Endothelial cell of umbilical vein (primary cell): ENCODE measurements around the gene FOXP1. TPM values are rescaled to one million over a fixed set of nuclear protein-coding genes. Genes with fewer than 3 reads are reported as not detected.

ENCODE experiments used
- BruUV-seq: library from RNA; stranded (reverse); fragments of 400-500 nt; replicated peaks from 2 replicates; lab custom pipeline; 2021; lab: Mats Ljungman, UMichigan
- CTCF ChIA-PET: fragments of 300-600, 350-600 bp; sonication (Branson Sonifier 250); formaldehyde crosslinking; loops from one replicate; lab custom pipeline; 2021; ENCODE audit warnings: antibody characterized with exemption, inconsistent platforms; lab: Charles Lee
- POLR2A ChIA-PET: fragments of 300-600, 350-600 bp; sonication (Branson Sonifier 250); formaldehyde crosslinking; loops from one replicate; lab custom pipeline; 2021; ENCODE audit warnings: antibody characterized with exemption, inconsistent platforms; lab: Charles Lee
- DNase-seq: peaks from one replicate; pipeline ENCODE4 v3.0.0-alpha.2; 2011; ENCODE audit warnings: low read depth, low spot score
- FAIRE-seq: peaks from 2 replicates; lab custom pipeline; 2011; peaks lifted over from hg19 to GRCh38; lab: Jason Lieb, UNC
- H2AFZ ChIP-seq: 2 replicates; pipeline ENCODE4 v1.6.0; 2012; ENCODE audit warnings: low read depth, low read length, control low read depth, inconsistent platforms
- H3K27ac ChIP-seq: 2 replicates; pipeline ENCODE4 v1.5.1; 2011; ENCODE audit warnings: low read depth, mild to moderate bottlenecking, control low read depth, low read length, moderate library complexity; ENCODE audit not compliant: insufficient read depth
- H3K27me3 ChIP-seq, 2 experiments: 2 replicates each; pipeline versions ENCODE4 v1.6.0 to v1.6.1; 2011; ENCODE audit warnings: low read length in 2 of 2, mixed read lengths in 1 of 2; ENCODE audit not compliant: control insufficient read depth in 2 of 2, insufficient read depth in 2 of 2
- H3K36me3 ChIP-seq, 2 experiments: 2 replicates in 1 of 2; 3 replicates in 1 of 2; pipeline ENCODE4 v1.5.1; 2011; ENCODE audit warnings: low read length in 2 of 2, mild to moderate bottlenecking in 1 of 2, moderate library complexity in 1 of 2; ENCODE audit not compliant: control insufficient read depth in 2 of 2, insufficient read depth in 2 of 2; ENCODE audit errors: extremely low read depth in 1 of 2
- H3K4me1 ChIP-seq: 3 replicates; pipeline ENCODE4 v1.5.1; 2011; ENCODE audit warnings: mild to moderate bottlenecking, low read length; ENCODE audit not compliant: control insufficient read depth, insufficient read depth; ENCODE audit errors: extremely low read depth
- H3K4me2 ChIP-seq: 2 replicates; pipeline ENCODE4 v1.6.1; 2011; ENCODE audit warnings: low read length, control low read depth, mixed read lengths; ENCODE audit not compliant: insufficient read depth
- H3K4me3 ChIP-seq, 3 experiments: fragments of 200-600 bp in 1 of 3; sonication (generic), shearing (Covaris generic) in 1 of 3; replicated peaks in 1 of 3; 2 replicates each; pipeline ENCODE4 v1.5.1; 2011 to 2016; ENCODE audit warnings: control low read depth in 3 of 3, low read length in 3 of 3, mild to moderate bottlenecking in 2 of 3, inconsistent platforms in 1 of 3, low read depth in 1 of 3, moderate library complexity in 1 of 3; ENCODE audit not compliant: insufficient read depth in 1 of 3
- H3K79me2 ChIP-seq: 2 replicates; pipeline ENCODE4 v1.6.0; 2012; ENCODE audit warnings: low read length, inconsistent platforms; ENCODE audit not compliant: control insufficient read depth, insufficient read depth
- H3K9ac ChIP-seq: replicated peaks from 2 replicates; pipeline ENCODE3; 2011; ENCODE audit warnings: low read length, control low read depth; ENCODE audit not compliant: insufficient read depth; ENCODE audit errors: extremely low read depth
- H3K9me1 ChIP-seq: replicated peaks from 3 replicates; pipeline ENCODE4 v1.6.0; 2011; ENCODE audit warnings: mild to moderate bottlenecking, low read length; ENCODE audit not compliant: control insufficient read depth, insufficient read depth; ENCODE audit errors: extremely low read depth
- H3K9me3 ChIP-seq: replicated peaks from 2 replicates; pipeline ENCODE4 v1.5.1; 2012; ENCODE audit warnings: low read length, inconsistent platforms; ENCODE audit not compliant: control insufficient read depth, insufficient read depth
- H4K20me1 ChIP-seq: replicated peaks from 2 replicates; pipeline ENCODE3; 2011; ENCODE audit warnings: mild to moderate bottlenecking, low read length; ENCODE audit not compliant: control insufficient read depth, insufficient read depth; ENCODE audit errors: extremely low read depth
- CTCF ChIP-seq, 2 donors: IDR thresholded peaks; 1 replicate in 1 of 2; 2 replicates in 1 of 2; pipeline ENCODE4 v1.5.1; 2011; ENCODE audit warnings: low read length in 2 of 2, mild to moderate bottlenecking in 2 of 2, moderate library complexity in 2 of 2, control low read depth in 1 of 2, inconsistent platforms in 1 of 2, low read depth in 1 of 2; ENCODE audit not compliant: insufficient read depth in 1 of 2; ENCODE audit errors: extremely low read depth in 1 of 2
- FOS ChIP-seq: IDR thresholded peaks from 2 replicates; pipeline ENCODE4 v1.6.1; 2011; ENCODE audit warnings: mild to moderate bottlenecking, low read length, moderate library complexity, borderline replicate concordance; ENCODE audit not compliant: insufficient read depth
- JUN ChIP-seq: IDR thresholded peaks from 2 replicates; pipeline ENCODE4 v1.6.1; 2011; ENCODE audit warnings: borderline replicate concordance, low read depth; ENCODE audit not compliant: insufficient read length, insufficient read depth
- MAX ChIP-seq: IDR thresholded peaks from 2 replicates; pipeline ENCODE4 v1.6.1; 2011; ENCODE audit not compliant: insufficient read depth, insufficient read length
- POLR2A ChIP-seq: IDR thresholded peaks from 2 replicates; pipeline ENCODE4 v1.6.1; 2012; ENCODE audit warnings: low read depth, mild to moderate bottlenecking, control low read depth, low read length
- POLR2AphosphoS5 ChIP-seq: IDR thresholded peaks from 2 replicates; pipeline ENCODE4 v1.6.1; 2012; ENCODE audit warnings: low read depth, mild to moderate bottlenecking, control low read depth, low read length, moderate library complexity; ENCODE audit not compliant: insufficient read depth
- dilution Hi-C: fragments of 300-500 bp; cut with MboI; formaldehyde crosslinking; loops from one replicate; pipeline ENCODE4 v1.15.0; 2019; ENCODE audit warnings: low sequenced_read_pairs; ENCODE audit not compliant: extremely low pct_ligation_motif_present
- intact Hi-C: fragments of 100-400 bp; cut with micrococcal nuclease; formaldehyde crosslinking; loops from one replicate; pipeline ENCODE4 v1.10.0; 2022
- polyA plus RNA-seq, 4 experiments: library from polyadenylated mRNA; depleted of rRNA in 3 of 4; stranded (reverse) in 3 of 4; unstranded in 1 of 4; fragments of >200 nt; gene quantifications; 2 replicates each; pipeline versions ENCODE4 v1.2.1 to v1.2.3, GENCODE V29; 2011 to 2012; ENCODE audit warnings: missing spikeins in 1 of 4
- total RNA-seq: library from RNA; stranded (reverse); gene quantifications from 2 replicates; pipeline ENCODE4 v1.2.3, GENCODE V29; 2021

The FOXP1 gene
- total and polyA plus RNA-seq, 2 donors (not counting 3 experiments of a cell fraction or from before 2014, with no cell fraction given) = 41.0 to 107 TPM

GRCh38 chr3:71536376-71536965 is 47.1 kb downstream of the FOXP1 start:
- no peak overlapping the region for H3K9ac ChIP-seq
- no peaks in the 10 kb centered on the region for H3K9me1 ChIP-seq
- no peaks in the 10 kb centered on the region for H3K36me3 ChIP-seq
- FAIRE-seq = no peak
- peak overlapping the region; percentile 60 for H3K27ac ChIP-seq
- TF ChIP-seq POLR2AphosphoS5 (no peak), JUN (peak; percentile 16), FOS (peak; percentile 73)
- intact Hi-C loops (loop anchor here (5.0 kb wide), 2 partner anchors 434 to 474 kb away; no protein-coding TSS in a partner anchor), dilution Hi-C loops (no loop called here)
- H3K4me2 ChIP-seq = peak overlapping the region; percentile 33
- ChIA-PET CTCF (interaction anchor here (0.6 to 1.6 kb wide), 13 partner anchors 8 to 145 kb away, joined by 3 to 5 read pairs (median 4); partner anchors contain the start of gene FOXP1), POLR2A (interaction anchor here (0.7 kb wide), 1 partner anchor 108 kb away, joined by 4 read pairs; no protein-coding TSS in a partner anchor)
- H3K9me3 ChIP-seq = no peaks in the 10 kb centered on the region
- H3K27me3 ChIP-seq = no peaks in the 10 kb centered on the region
- H4K20me1 ChIP-seq = no peaks in the 10 kb centered on the region
- peaks cover 50% of the 10 kb centered on the region for H3K4me1 ChIP-seq
- no peak overlapping the region for H3K4me3 ChIP-seq
- no peak overlapping the region for H2AFZ ChIP-seq
- peak; percentile 14 for DNase-seq
- BruUV-seq = no TSS peak
- H3K79me2 ChIP-seq = no peaks in the 10 kb centered on the region

- Histone ChIP-seq H3K4me2 (peak overlapping the region; percentile 70), H3K27ac (peak overlapping the region; percentile 60), H3K27me3 (no peaks in the 10 kb centered on the region), H2AFZ (no peak overlapping the region), H3K79me2 (no peaks in the 10 kb centered on the region), H3K4me3 (no peak overlapping the region), H3K4me1 (peaks cover 42% of the 10 kb centered on the region), H4K20me1 (no peaks in the 10 kb centered on the region), H3K9me1 (no peaks in the 10 kb centered on the region), H3K9me3 (no peaks in the 10 kb centered on the region), H3K36me3 (no peaks in the 10 kb centered on the region), H3K9ac (no peak overlapping the region)
- no TSS peak for BruUV-seq
- FAIRE-seq (no peak), DNase-seq (no peak)
- TF ChIP-seq POLR2A = no peak
- no peak for TF ChIP-seq POLR2AphosphoS5
- no peak for TF ChIP-seq CTCF (IDR thresholded peaks at IDR 0.05; ENCODE audit: extremely low read depth in 1 of 2, insufficient read depth in 1 of 2, low read depth in 1 of 2, low read length in 2 of 2)
- no peak for TF ChIP-seq JUN
- TF ChIP-seq MAX = no peak
- dilution Hi-C loops (no loop called here), intact Hi-C loops (loop anchor here (5.0 kb wide), 1 partner anchor 141 kb away; no protein-coding TSS in a partner anchor)
- ChIA-PET CTCF (interaction anchor here (1.0 to 1.4 kb wide), 4 partner anchors 9 to 136 kb away, joined by 3 to 4 read pairs (median 4); no protein-coding TSS in a partner anchor), POLR2A (no interaction called here)
These were observed 49.9 kb downstream of the FOXP1 start for GRCh38 chr3:71533588-71533987.
